GM12874 (cell line): ENCODE measurements around the gene SFSWAP.

Experiments used
- TF ChIP-seq, protein P1 (sequence below): IDR thresholded peaks from 2 replicates; pipeline ENCODE4 v1.5.1; 2011; ENCODE audit warnings: low read depth, mild to moderate bottlenecking, control low read depth, low read length, moderate library complexity; ENCODE audit not compliant: insufficient read depth

Gene SFSWAP

DNA sequence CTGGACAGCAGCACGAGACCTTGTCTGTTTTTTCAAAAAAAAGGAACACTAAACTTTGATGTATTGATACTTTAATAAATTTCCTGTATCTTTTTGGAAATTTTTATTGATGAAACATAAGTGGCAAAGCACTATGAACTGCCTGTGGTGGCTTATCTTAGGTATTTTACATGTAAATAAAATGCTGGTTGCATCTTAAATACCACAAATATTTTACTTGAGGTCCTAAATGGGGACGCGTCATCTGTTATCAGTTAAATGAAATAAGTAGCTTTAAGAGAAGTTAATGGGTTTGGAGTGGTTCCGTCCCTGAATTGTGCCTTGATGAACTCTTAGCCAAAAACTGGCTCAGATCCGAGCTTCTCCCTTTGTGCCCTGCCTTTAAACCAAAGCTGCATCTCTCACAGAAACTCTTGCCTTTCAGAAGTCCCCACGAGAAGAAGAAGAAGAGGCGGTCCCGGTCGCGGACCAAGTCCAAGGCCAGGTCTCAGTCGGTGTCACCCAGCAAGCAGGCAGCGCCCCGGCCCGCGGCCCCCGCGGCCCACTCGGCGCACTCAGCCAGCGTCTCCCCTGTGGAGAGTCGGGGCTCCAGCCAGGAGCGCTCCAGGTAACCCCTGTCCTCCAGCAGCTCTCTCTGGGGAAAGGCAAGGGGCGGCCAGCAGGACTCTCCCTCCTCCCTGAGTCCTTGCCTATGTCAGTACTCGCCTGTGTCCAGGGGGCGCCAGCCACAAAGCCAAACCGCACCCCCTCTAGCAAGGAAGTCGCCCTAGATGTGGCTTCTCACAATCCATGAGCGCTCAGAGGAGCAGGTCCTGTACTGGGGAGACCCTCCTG, 86.1 kb downstream of the SFSWAP start:
- TF ChIP-seq, protein P1, sequence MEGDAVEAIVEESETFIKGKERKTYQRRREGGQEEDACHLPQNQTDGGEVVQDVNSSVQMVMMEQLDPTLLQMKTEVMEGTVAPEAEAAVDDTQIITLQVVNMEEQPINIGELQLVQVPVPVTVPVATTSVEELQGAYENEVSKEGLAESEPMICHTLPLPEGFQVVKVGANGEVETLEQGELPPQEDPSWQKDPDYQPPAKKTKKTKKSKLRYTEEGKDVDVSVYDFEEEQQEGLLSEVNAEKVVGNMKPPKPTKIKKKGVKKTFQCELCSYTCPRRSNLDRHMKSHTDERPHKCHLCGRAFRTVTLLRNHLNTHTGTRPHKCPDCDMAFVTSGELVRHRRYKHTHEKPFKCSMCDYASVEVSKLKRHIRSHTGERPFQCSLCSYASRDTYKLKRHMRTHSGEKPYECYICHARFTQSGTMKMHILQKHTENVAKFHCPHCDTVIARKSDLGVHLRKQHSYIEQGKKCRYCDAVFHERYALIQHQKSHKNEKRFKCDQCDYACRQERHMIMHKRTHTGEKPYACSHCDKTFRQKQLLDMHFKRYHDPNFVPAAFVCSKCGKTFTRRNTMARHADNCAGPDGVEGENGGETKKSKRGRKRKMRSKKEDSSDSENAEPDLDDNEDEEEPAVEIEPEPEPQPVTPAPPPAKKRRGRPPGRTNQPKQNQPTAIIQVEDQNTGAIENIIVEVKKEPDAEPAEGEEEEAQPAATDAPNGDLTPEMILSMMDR = no peak

DNA sequence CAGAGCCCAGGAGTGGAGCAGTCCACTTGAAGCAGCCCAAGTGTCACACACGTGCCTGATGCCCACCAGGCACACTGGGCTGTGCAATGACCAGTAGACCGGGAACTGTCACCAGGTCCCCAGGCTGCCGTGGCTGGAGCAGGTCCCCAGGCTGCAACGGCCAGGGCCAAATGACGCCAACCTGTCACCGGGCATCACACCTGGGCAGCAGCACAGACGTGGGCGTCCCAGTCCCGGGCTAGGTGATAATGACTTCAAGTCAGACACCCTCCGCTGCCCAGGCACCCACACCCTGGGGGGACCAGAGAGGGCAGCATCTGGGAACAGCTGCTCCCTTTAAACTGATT, 86.7 kb downstream of the SFSWAP start:
- TF ChIP-seq, protein P1 = no peak

DNA sequence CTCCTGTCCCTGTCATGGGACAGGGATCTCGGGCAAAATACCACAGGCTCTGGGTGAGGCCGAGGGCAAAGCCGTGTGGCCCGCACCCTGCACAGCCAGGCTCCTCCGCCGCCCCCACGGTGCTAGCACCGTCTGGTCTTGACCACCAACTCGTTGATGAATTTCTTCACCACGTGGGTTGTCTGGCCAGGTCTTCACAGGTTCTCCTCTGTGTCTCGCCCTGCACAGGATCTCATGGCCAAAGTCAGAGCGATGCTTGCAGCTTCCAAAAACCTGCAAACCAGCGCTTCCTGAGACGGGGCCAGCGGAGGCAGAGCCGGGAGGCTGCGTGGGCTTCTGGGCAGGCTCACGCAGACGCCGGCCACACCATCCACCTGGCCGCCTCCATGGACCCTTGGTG, 88.3 kb downstream of the SFSWAP start:
- TF ChIP-seq, protein P1 = no peak

DNA sequence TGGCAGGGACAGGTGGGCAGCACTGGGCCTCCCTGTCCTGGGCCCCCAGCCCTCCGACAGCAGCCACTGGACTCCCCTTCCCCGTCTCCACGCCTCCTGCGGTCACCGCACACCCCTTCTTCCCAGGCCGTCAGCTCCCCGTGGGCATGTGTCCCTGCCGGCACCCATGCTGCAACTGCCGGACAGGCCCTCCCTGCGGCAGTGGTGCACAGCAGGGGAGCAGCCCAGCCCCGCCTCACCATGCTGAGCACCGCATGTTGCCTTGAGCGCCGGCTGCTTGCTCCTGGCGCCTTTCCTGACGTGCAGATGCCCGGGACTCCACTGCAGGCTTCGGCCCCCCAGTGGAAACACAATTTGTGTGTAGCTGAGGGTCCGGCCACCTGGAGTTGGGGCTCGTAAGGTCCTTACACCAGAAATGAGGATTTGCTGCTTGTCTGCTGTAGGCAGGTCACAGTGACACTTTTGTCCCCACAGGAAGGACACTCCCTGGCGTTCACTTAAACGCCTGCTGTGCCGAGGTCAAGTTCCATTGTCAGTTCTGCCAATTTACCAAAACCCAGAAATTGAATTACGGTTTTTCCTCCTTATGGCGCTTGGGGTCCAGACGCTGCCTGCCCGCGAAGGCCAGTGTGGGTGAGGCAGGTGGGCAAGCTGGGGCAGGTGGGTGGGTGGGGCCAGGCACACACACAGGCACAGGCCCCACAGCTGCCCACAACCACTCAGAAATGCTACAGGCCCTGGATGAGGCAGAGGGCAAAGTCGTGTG, 89.1 kb downstream of the SFSWAP start:
- TF ChIP-seq, protein P1 = no peak

DNA sequence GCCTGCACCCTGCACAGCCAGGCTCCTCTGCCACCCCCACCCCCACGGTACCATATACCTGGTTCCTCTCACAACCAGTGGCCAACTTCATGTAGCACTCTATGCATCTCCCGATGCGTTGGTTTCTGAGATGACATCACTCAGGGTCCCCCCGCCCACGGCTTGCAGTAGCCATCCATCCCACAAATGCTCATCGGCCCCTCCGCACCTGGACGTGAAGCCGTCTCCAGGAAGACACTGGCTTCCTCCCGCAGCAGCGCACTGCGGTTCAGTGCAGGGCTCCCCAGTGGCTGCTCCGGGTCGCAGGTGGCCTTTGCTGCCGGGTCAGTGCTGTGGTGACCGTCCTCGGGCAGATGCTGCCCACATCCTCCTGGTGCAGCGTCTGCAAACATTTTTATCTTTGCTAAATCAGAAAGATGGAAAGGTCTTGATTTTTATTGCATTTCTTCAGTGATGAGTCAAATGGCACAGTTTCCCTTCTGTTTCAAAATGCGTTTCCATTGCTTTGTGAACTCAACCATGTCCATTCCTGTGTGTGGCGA, 89.8 kb downstream of the SFSWAP start:
- TF ChIP-seq, protein P1 = no peak

DNA sequence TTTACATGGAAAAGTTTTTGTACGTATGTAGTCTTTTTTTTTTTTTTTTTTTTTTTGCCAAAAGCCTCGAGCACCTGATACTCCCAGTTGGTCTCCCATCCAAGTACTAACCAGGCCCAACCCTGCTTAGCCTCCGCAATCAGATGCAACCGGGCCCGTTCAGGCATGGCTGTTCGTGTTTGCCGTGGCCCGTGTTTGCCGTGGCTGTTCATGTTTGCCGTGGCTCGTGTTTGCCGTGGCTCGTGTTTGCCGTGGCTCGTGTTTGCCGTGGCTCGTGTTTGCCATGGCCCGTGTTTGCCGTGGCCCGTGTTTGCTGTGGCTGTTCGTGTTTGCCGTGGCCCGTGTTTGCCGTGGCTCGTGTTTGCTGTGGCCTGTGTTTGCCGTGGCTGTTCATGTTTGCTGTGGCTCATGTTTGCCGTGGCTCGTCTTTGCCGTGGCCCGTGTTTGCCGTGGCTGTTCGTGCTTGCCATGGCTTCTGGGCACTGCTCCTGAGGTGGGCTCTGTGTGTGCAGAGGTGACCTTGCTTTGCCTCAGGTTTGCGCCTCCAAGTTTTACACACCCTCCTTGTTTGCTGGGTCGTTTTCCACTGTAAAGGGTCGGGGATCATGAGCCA, 90.5 kb downstream of the SFSWAP start:
- TF ChIP-seq, protein P1 = no peak

DNA sequence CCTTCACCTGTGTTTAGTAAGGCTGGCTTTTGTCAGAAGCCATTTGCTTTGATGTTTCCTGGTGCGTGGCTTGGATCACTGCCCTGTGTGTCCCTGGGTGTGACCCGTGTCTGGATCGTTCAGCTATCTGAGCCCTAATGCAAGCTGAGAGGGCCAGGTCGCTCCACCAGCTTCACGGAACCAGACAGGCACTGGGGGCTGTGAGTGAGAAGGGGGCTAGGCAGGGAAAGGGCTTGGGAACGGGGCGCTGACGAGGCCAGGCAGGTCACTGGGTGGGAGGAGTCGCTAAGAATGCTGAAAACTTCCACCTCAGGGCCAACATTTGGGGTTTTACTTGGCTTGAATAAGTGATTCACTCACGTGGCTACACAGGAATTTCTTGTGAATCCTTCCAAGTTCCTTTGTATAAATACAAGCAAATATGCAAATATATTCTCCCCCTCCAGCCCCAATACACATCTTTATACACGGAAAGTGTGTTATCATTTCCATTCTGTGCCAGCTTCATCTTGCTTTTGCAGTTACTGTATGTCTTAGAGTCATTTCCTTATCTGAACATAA, 93.2 kb downstream of the SFSWAP start:
- TF ChIP-seq, protein P1 = no peak
